Neuron (in vitro differentiated cells): Measurements from ENCODE around the gene CDK5RAP3.

ENCODE experiments used
- H2AFZ ChIP-seq: one replicate; pipeline ENCODE4 v1.6.1; 2013; ENCODE audit warnings: low read depth, mild to moderate bottlenecking, inconsistent platforms, low read length, moderate library complexity
- H3K27me3 ChIP-seq: one replicate; pipeline ENCODE4 v1.6.1; 2013; ENCODE audit warnings: low read length; ENCODE audit not compliant: insufficient read depth
- H3K36me3 ChIP-seq: one replicate; pipeline ENCODE4 v1.6.1; 2013; ENCODE audit warnings: low read length; ENCODE audit not compliant: insufficient read depth
- H3K4me1 ChIP-seq: one replicate; pipeline ENCODE4 v1.6.1; 2013; ENCODE audit warnings: low read length; ENCODE audit not compliant: insufficient read depth
- H3K4me3 ChIP-seq: 2 replicates; pipeline ENCODE4 v1.5.1; 2013; ENCODE audit warnings: mild to moderate bottlenecking, low read length, moderate library complexity
- H3K9me3 ChIP-seq: one replicate; pipeline ENCODE4 v1.6.1; 2013; ENCODE audit warnings: low read length

The CDK5RAP3 gene

GRCh38 chr17:48028736-48029135 is 57.8 kb downstream of the CDK5RAP3 start:
- no peak overlapping the region for H2AFZ ChIP-seq
- no peak overlapping the region for H3K4me3 ChIP-seq
- H3K36me3 ChIP-seq, result no peaks in the 10 kb centered on the region
- H3K9me3 ChIP-seq, result no peaks in the 10 kb centered on the region
- no peaks in the 10 kb centered on the region for H3K27me3 ChIP-seq
- H3K4me1 ChIP-seq, result peaks cover 26% of the 10 kb centered on the region

DNA sequence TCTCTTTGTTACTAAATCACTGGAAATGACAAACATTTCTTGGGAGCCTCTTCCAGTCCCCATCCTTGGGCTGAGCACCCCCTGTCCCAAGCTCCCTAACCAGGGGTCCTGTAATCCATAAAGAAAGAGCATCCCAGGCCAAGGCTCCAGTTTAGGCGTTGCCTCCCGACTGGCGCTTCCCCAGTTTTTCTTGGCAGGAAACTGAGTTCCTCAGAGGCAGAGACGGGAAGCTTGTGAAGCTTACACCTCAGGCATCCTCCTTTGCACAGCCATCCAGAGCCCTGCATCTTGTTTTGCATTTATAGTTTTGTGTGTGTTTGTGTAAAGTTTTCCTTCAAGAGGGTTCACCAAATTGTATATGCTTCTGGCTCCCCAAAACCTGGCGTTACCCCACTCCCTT is 59.6 kb downstream of the CDK5RAP3 start:
- no peaks in the 10 kb centered on the region for H3K27me3 ChIP-seq
- H2AFZ ChIP-seq, result no peak overlapping the region
- H3K4me3 ChIP-seq, result no peak overlapping the region
- H3K9me3 ChIP-seq, result no peaks in the 10 kb centered on the region
- H3K36me3 ChIP-seq, result no peaks in the 10 kb centered on the region
- H3K4me1 ChIP-seq, result peaks cover 13% of the 10 kb centered on the region
